ENCODE data around the gene PPP1R7.
A peak's percentile ranks its signal among the peaks of the same experiment; 100 is the strongest.

PPP1R7 gene

GRCh38 chr2:241120440-241120839, 29.8 kb upstream of the PPP1R7 start:
- ATAC-seq (peak; percentile 34), DNase-seq (no peak)

- ATAC-seq (no peak), DNase-seq (no peak)
These were observed 29.3 kb upstream of the PPP1R7 start for GRCh38 chr2:241121008-241121407.

GRCh38 chr2:241122376-241123002, 27.8 kb upstream of the PPP1R7 start:
- DNase-seq = no peak
- no peak for ATAC-seq

GRCh38 chr2:241123816-241124536, 26.3 kb upstream of the PPP1R7 start:
- ATAC-seq (no peak), DNase-seq (no peak)

GRCh38 chr2:241125626-241126025, 24.6 kb upstream of the PPP1R7 start:
- ATAC-seq = no peak
- no peak for DNase-seq

- ATAC-seq = no peak
- no peak for DNase-seq
These were observed 24.1 kb upstream of the PPP1R7 start for GRCh38 chr2:241126201-241126611.

- ATAC-seq = no peak
- no peak for DNase-seq
These were observed 23.5 kb upstream of the PPP1R7 start for GRCh38 chr2:241126771-241127202.

GRCh38 chr2:241128266-241128665, 22.0 kb upstream of the PPP1R7 start:
- DNase-seq = no peak
- no peak for ATAC-seq

- no peak for DNase-seq
These were observed 21.0 kb upstream of the PPP1R7 start for GRCh38 chr2:241129086-241129871.

GRCh38 chr2:241130316-241130715, 20.0 kb upstream of the PPP1R7 start:
- ATAC-seq (no peak), DNase-seq (no peak)

More at GRCh38 chr2:241129086-241129871, 21.0 kb upstream of the PPP1R7 start:
- no peak for ATAC-seq

GRCh38 chr2:241131531-241131930, 18.7 kb upstream of the PPP1R7 start:
- DNase-seq = no peak
- ATAC-seq = no peak

GRCh38 chr2:241132538-241133435, 17.5 kb upstream of the PPP1R7 start:
- no peak for DNase-seq
- ATAC-seq = no peak

- DNase-seq (no peak), ATAC-seq (no peak)
These were observed 16.8 kb upstream of the PPP1R7 start for GRCh38 chr2:241133436-241133820.

GRCh38 chr2:241134711-241135110, 15.6 kb upstream of the PPP1R7 start:
- ATAC-seq (no peak), DNase-seq (no peak)

- ATAC-seq = no peak
- no peak for DNase-seq
These were observed 14.5 kb upstream of the PPP1R7 start for GRCh38 chr2:241135737-241136136.

- no peak for DNase-seq
- ATAC-seq = no peak
These were observed 14.1 kb upstream of the PPP1R7 start for GRCh38 chr2:241136191-241136590.

- ATAC-seq (no peak), DNase-seq (no peak)
These were observed 13.5 kb upstream of the PPP1R7 start for GRCh38 chr2:241136661-241137260.

- DNase-seq = no peak
- no peak for ATAC-seq
These were observed 12.7 kb upstream of the PPP1R7 start for GRCh38 chr2:241137276-241138190.

GRCh38 chr2:241138471-241138870, 11.8 kb upstream of the PPP1R7 start:
- ATAC-seq (no peak), DNase-seq (no peak)
